Occipital lobe (tissue), 2 donors: ENCODE data around the gene NDST4. TPM values are rescaled to one million over a fixed set of nuclear protein-coding genes. Genes with fewer than 3 reads are reported as not detected.

Experiments
- DNase-seq: peaks from one replicate; lab custom pipeline; 2025; lab: John Stamatoyannopoulos, UW
- total RNA-seq: library from RNA; depleted of rRNA; stranded (reverse); fragments of >200 nt; gene quantifications from one replicate; pipeline ENCODE4 v1.2.3, GENCODE V29; 2014

Gene NDST4
- total RNA-seq: 1.7 TPM

DNA sequence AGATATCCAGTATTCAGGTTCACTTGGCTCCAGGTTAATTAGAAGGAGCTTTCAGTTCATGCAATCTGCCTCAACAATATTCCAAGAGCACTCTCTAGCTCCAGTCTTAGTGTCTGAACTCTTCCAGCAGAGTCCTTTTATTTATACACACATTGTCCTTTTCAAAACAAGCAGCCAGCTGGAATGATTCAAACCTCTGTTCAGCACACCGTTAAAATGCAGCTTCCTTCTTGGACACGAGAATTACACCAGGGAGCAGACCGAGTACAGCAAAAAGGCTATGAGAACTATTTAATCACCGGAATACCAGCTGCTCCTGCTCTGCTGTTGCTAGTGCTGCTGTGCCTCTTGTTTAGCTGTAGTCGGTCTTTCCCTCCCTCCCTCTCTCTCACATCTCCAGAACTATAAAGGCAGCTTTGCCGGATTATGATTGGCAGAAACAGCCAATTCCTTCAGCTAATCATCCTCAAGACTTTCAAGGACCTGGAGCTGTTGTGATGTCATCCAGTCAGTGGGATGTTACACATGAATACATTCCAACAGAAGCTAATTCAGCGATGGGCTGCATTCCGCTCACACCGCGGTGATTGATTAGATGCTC lies at the start of gene NDST4:
NDST4 (minus strand) TSS at position 115 of the 601 bp plus-strand sequence. CDS start 36,584 bp downstream, outside the sequence.
- DNase-seq: no peak

DNA sequence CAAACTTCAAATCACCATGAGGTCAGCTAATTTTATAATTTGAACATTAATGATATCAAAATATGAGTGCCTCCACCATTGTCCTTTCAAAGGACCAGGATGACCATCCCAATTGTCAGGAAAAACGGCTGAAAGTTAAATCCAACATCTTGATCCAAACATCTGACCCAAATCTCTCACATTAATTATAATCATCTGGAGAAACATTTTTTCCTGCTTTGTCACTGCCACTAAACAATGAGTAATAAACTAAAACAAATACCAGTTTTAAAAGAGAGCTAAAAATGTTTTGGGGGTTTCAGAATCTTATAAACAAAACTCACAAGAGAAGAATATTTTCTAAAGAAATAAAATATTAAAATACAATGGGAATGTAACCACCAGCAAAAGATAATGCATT lies 45.7 kb upstream of the NDST4 start:
- no peak for DNase-seq

DNA sequence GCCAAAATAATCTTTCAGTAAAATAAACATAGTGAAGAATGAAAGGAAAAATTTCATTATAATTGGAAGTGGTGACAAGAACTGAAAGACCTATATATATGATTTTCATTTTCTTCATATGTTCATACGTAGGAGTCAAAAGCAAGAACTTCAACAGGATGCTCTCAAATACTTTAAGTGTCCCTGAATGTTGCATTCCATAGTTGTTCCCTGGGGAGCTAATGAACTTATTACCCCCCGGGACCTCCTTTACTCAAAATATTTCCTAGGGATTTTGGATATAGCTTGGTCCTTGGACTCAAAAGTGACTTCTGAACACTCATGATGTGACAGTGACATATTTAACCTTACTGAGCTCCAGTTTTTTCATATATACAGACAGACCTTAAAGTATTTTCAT lies 44.9 kb upstream of the NDST4 start:
- DNase-seq: no peak

DNA sequence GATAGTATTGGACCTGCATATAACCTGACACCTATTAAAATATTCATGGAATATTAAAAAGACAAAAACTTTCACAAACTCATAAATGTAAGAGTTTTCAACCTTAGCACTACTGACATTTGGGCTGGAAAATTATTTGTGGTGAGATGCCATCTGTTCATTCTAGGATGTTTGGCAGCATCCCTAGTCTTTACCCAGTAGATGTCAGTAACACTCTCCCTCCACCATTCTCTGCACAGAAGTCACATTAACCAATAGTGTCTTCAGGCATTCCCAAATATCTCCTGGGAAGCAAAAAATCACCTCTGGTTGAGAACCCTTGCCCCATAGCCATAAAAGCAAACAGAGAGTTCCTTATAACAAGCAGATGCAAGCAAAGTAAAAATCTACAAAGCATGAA lies 41.4 kb upstream of the NDST4 start:
- no peak for DNase-seq

DNA sequence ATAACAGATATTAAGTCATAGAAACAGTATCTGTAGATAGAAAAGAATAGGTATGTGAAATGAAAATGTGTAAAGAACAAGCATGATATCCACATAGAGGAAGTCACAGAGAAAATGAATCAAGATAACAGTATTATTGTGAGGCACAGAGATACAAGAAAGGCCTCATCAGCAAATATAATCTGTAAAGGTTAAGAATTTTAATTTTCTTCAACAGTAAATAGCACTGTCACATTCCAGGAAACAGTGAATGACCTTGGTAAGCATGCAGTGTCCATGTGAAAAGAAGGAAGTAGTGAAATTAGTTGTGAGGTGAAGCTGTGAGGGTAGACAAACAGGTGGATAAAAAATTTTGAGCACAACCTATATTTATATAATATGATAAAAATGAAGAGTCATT lies 39.5 kb upstream of the NDST4 start:
- DNase-seq: no peak

DNA sequence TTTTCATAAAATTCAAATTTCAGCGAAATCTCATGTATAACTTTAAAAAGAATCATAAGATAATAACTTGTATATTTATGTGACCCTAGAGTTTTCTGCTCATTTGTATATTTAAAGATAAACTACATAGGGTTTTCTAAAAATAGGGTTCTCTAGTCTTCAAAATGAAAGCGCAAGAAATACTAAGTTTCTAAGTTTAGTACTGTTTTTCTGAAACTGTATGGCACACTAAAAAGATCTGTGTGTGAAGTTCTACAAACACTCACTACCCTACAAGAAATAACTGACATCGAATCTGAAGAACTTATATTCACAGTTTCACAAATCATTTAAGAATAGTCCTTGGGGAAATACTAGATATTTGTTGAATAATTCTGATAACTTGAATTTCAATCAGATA lies 38.7 kb upstream of the NDST4 start:
- no peak for DNase-seq

DNA sequence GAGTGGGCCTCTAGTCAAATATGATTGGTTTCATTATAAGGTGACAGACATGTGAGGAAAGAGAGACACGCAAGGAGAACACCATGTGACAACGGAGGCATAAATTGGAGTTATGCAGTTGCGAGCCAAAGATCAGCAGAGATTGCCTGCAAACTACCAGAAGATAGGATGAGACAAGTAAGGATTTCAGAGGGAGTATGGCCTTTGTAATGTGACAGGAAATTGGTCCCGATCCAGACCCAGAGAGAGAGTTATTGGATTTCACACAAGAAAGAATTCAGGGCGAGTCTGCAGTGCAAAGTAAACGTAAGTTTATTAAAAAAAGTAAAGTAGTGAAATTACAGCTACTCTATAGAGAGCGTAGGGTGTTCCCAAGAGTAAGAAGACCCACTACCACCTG lies 35.7 kb upstream of the NDST4 start:
- DNase-seq: no peak

DNA sequence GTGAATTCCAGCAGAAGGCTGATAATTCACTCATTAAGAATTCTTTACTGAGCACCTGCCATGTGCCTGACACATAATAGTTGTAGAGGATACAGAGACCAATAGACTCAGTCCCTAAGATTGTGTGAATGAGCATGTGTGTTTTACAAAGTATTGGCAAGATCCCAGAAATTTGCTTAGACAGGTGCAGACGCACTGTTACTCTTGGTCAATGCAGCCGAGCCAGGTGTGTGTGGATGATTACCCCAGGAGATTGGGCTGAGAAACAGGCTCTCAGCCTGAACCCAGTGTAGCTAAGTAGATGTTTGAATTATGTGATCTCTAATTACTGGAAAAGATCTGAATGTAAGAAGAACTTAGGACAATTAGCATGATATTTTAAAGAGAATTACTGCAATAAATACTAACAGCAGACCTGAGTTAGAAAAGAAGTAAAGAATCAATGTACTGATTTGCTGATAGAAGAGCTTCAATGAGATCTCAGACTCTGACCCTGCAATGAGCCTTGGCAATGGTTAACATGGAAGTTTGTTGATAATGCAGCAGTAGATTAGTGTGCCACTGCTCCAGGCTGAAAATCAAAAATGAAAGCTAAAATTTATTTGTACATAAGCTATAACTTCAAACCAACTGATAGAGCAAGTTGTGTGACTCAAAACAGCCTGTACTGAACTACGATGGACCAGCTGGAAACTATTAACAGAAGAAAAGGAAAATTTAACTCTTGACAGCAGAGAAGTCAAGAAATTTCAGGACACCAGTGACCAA lies 32.2 kb upstream of the NDST4 start:
- DNase-seq: no peak

DNA sequence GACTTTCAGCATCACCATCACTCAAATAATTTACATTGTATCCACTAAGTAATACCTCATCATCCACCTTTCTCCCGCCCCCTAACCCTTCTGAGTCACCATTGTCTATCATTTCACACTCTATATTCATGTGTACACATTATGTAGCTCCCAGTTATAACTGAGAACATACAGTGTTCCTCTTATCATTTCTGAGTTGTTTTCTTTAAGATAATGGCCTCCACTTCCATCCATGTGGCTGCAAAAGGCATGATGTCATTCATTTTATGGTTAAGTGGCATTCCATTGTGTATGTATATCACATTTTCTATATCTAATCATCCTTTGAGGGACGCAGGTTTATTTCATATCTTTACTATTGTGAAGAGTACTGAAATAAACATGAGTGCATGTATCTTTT lies 14.6 kb upstream of the NDST4 start:
- DNase-seq: no peak

DNA sequence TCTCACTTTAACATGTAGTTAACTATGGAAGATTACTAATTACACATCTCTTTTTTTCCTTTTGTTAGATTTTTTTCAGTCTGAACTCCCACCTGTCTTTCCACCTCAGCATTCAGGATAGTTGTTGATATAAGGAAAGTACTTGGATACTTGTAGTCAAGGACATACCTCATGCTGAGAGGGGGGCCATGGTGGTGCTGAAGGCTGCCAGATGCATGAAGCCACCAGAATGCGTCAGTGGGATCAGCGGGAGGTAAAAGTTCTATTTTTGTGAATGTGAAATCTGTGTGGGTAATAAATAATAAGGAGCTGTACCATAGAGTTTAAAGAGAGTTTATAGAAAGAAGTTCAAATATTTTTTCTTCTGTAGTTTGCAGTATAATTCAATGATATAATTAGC lies 13.1 kb upstream of the NDST4 start:
- no peak for DNase-seq

DNA sequence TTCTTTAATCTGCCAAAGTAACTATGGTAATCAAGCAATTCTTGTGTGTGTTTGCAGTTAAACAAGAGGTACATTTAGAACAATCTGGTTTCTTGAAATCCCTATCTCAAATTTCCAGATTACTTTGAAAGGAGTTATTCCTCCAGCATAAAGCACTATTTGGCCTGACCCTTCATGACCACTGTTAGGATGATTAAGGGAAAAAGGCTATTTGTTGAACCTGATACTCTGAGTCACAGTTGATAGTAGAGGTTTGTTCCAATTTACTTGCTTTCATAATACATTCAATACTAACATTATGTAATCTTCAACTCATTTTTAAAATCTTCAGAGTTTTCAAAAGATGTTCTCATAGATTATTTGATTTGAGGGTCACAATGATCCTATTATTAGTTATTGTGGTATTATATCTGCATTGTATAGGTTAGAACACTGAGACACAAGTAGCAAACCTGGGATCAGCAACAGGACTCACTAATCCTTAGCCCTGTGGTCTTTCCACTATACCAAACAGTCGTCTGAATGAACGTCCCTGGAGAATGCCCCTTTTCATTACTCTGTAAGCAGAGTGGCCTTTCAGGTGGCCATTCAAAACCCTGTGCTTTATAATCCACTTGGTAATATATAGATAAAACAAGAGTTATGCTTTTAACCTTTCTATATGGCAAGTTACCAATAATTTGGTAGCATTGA lies 8.1 kb upstream of the NDST4 start:
- no peak for DNase-seq

DNA sequence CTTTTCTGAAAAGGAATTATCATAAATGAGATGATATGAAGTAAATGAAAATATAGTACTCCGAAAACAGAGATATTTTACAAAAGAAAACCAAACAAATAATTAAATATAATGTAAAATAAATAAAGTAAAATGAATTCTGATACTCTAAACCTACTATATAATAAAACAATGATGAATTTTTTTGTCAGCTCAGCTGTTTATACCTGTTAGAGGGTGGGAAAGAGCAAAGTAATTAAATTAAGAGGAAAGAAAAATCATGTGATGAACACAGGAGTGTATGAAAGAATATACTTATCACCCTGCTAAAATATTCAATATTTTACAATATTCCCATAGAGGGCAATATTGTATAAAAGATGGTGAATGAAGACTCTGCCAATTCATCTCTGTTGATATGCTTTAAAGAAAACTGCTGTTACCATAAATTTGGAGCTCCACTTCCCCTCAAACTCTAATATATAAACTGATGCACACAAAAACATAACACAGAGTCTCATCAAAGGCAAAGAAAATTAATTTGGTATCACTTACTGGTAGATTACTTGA lies 6.5 kb upstream of the NDST4 start:
- no peak for DNase-seq

DNA sequence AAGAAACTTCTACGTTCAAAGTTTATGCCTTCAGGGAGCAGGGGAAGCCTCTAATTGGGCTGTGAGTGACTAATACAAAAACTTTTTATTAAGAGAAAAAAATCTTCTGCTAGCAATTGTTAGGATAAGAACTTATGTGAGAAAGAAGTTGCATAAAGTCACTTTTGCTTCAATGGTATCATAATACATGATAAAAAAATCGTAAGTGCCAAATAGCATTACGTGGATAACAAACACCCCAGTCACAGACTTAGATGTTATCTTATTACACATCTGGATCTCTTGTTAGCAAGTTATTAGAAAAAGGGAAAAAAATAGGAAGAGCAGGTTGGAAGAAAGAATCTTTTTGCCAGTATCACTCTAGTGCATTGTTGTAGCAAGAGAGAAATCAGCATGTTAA lies 4.2 kb upstream of the NDST4 start:
- no peak for DNase-seq

DNA sequence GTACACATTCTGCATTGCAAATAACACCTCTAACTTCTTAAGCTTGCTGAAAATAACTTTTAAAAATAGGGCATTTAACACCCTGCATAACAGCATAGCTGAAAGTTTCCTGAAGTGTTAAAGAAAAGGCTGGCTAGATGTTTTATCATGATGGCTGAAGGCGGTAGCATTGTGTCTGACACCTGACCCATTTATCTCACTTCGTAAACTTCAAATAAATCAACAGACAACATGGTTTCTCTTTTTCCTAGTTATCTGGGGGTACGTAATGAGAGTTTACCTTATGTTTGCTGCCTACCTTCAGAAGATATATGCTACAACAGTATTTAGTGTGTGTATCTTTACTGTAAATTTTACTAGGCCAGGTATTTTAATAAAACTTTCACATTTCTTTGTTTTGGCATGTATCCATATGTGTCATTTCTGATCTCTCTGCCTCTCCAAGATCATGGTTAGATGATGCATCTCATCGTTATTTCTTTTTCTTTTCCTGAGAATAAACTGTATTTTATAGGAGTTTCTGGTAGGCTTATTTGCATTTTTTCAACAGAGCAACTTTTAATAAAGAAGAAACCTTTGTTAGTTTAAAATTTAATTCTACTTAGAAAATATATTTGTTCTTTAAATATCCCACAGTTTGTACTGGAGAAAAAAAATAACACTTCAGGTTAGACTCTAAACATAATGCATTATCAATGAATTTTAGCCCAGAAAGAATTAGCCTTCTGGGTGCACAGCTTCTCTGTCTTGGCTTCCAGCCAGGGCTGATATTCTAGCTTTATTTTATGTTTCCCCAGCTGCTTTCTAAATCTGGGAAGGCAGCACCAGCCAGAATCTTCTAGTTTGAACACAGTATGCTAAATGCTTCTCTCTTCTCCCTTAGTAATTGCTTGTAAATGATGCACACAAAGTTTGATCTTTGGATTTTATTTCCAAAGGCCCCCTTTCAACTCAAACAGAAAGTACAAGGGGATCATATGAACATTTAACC lies 2.9 kb downstream of the NDST4 start:
- DNase-seq: no peak

DNA sequence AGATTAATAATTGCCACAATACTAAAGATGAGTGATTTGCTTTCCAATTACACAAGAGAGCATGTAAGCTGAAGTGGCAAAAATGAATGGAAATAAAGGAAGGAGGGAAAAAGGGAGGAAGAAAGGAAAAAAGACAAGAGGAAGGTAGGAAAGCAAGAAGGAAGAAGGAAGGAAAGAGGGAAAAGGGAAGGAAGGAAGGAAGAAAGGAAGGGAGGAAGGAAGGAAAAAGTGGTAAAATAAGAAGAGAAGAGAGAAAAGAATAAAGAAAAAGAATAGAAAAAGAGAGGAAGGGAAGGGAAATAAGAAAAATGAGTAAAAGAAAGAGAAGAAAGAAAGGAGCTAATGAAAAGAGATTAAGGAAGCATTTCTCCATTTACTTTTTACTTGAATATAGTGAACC lies 4.6 kb downstream of the NDST4 start:
- DNase-seq: no peak

DNA sequence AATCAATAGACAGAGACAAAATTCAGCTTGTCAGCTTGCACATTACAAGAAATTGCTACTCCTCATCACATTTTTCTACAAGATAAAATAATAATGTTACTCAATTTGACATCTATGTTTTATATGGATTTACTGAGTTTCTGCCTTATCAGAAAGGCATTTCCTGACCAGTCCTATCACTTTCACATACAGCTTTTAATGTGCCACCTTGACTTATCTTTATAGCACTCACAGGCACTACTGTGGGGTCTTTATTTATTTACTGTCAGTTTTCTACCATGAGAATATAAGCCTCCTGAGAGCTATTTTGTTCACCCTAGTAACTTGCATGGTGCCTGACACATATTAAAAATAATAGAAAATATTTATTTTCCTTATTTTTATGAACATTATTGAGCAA lies 6.0 kb downstream of the NDST4 start:
- DNase-seq: no peak

DNA sequence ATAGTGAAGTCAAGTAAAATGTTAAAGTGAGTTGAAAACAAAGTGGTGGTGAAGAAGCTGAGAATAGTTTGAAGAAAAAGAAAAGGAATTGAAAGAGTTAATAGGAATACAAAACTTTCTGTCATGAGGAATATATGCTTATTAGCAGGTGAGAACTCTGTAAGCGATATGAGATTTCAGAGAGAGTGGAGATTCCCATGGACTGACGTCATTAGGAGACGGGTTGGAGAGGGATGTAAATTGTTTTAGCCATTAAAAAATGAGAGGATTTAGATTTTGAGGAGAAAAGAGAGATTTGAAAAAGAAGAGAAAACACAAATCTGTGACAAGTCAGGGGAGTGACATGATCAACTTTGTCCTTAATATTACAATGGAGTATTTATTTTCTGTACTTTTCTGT lies 11.7 kb downstream of the NDST4 start:
- no peak for DNase-seq

DNA sequence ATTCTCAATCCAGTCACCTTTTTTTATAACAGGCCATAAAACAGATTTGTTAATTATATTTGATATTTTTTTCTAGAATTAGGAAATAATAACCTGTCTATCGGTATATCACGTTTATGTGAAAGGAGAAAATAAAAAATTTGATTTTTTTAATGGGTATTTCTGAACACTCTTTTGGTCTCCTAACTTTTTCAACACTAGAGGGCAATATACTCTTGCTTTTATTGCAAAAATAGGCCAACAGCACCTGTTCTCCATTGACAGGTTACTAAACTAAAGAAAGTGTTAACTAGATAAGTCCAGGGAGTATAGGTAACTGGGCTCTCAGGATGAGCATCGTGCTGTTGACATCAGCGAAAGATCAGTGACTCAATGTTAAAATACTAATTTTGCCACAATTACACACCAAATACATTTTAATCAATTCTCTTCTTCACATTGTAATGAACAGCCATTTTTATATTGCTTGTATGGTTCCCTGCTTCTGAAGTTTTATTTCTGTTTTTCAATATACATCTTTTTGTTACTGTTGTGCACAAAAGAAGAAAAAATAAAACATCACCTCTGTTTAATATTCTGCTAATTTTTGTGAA lies 22.8 kb downstream of the NDST4 start:
- DNase-seq: no peak

DNA sequence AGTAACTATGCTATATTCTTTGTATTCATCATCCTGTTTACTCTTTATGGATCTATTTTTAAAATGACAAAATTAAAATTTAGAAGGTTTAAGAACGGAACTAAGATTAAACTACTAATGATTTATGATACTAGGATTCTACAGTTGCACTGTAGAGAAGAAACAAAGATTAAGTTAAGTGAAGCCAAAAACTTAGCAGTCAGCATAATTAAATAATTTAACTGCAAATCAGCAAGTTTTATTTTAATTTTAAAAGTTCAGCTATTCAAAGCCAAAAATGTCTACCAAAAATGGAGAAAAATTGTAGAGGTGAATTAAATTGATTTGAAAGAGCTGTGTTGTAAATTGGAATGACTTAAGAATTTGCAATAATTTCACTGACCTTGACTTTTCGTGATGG lies 30.8 kb downstream of the NDST4 start:
- no peak for DNase-seq

DNA sequence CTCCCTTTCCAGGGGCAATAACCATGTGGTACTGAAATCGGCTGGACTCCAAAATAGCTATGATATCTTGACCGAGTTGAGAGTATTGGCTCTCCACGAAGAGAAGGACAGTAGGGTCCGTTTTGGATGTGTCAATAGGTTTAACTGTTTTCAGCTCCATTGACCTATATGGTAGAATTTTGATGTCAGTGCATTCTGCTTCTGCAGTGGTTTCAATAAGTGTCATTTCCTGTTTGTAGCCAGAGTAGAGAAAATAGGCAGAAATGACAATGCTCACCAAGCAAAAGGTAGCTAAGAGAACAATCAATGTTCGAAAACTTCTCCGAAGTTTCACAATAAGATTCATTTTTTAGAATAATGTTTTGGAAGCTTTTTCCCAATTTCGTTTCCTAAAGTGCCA lies 36.7 kb downstream of the NDST4 start:
- no peak for DNase-seq

DNA sequence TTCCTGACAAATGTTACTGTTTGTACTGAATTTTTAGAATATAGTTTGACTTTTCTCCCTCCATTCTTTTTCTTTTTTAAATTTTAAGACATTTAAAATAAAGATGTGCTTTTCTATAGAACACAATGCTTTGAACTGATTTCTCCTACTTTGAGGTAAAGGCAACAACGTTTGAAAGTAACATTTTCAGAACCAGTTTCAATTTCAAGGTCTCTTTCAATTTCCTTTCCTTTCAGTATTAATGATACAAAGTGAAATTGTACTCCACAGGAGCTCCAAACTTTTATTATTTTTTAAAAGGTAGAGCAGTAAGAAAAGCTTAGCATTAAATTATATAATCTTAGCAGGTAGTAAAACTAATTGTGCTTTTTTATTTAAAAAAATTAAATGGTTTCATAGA lies 54.9 kb downstream of the NDST4 start:
- no peak for DNase-seq
